ENCODE data around the gene PHYKPL. TPM values are rescaled to one million over a fixed set of nuclear protein-coding genes. Genes with fewer than 3 reads are reported as not detected.
A peak's percentile ranks its signal among the peaks of the same experiment; 100 is the strongest.

PHYKPL gene
- 10 to 100 TPM; 81.7 to 89.7 TPM for total RNA-seq

DNA sequence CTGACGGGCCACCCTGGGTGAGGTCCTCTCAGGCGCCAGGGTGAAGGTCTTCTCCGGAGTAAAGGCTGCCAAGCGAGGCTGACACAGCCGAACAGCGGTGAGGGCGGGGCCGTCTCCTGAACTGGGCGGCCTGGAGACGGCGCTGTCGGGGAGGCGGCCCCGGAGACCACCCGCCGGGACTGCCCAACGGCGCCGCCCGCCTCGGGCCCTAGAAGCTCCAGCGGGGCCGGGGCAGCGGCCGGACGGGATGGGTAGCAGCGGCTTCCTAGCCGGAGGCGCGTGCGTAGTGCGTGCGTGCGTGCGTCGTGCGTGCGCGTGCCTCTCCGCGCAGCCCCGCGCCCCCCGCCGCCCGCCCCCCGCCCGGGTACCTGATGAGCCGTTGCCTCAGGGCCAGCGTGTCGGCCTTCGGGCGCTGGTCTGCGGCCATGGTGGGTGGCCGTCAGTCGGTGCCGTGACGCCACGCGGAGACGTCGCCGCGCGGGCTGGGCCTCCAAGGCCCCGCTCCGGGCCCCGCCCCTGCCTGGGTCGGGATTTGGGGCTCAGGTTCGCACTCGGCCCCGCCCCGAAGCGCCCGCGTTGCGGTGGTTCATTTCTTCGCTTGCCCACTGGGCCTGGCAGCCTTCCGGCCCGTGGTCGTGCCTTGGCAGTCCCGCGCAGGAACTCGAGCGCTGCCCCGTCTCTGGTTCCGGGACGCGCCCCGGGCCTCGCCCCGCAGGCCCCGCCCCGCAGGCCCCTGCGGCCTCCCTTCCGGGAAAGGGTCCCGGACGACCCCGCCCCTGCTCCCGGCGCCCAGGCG is at the start of gene PHYKPL:
TSS of gene PHYKPL (minus strand) at position 679 of the 796 bp plus-strand sequence. CDS start at position 427, 252 bp downstream.
- ATAC-seq (replicated peaks in 1 of 2) (peak; percentile 78 to 79), DNase-seq (peak; percentile 83 to 84)
- Mint-ChIP-seq H3K36me3 (ENCODE audit: insufficient read depth in 2 of 2) (peaks cover 20 to 23% of the 10 kb centered on the region in 2 donors), H3K27me3 (ENCODE audit: low read depth) (no peaks in the 10 kb centered on the region), H3K27ac (peak within 1 kb of the TSS; percentile 84), H3K9me3 (no peaks in the 10 kb centered on the region), H3K4me1 (ENCODE audit: low read depth) (peaks cover 63% of the 10 kb centered on the region), H3K4me3 (peak within 1 kb of the TSS; percentile 89)

DNA sequence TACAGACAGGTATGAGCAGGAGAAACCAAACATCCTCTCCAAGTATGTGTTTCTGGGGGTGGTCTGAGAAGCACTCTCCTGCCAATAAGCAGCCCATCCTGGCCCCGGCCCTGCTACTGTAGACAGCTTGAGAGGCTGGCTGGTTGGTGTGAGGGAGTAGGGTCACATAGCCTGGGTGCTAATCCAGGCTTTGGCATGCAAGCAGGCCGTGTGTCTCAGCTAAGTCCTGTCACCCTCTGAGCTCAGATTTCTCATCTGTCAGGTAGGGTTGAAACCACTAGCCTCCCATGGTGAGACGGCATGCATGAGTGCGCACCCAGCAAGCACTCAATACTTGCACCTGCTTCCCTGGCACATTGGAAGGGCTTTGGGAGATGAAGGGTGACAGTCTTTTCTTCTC is 49.8 kb upstream of the PHYKPL start:
- no peak for DNase-seq
- H3K27ac Mint-ChIP-seq = no peak overlapping the region
- H3K27me3 Mint-ChIP-seq (ENCODE audit: low read depth) = peaks cover 10% of the 10 kb centered on the region
- H3K36me3 Mint-ChIP-seq (ENCODE audit: insufficient read depth in 2 of 2) = peaks cover 0 to 9% of the 10 kb centered on the region in 2 donors
- H3K9me3 Mint-ChIP-seq = peaks cover 7 to 11% of the 10 kb centered on the region in 2 donors
- ATAC-seq (replicated peaks in 1 of 2) = no peak
- peaks cover 5% of the 10 kb centered on the region for H3K4me1 Mint-ChIP-seq (ENCODE audit: low read depth)
- H3K4me3 Mint-ChIP-seq = no peak overlapping the region

DNA sequence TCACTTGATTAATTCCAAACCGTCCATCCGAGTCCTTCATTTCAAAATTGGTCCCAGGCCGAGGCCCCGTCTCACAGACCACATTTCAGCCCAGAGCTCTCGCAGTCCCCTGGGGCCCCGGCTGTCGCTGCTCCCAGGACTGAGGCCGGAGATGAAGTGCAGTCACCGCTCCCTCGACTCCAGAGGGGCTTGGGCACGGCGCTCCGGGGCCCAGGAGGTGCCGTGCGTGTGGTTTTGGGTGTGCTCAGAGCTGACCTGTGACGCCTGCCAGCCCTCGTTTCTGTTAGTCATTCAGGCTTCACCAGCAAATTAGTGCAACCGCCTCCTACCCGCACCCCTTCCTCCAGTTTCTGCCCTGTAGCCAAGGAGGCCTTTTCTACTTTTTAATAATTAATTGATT is 48.7 kb upstream of the PHYKPL start:
- ATAC-seq (replicated peaks in 1 of 2) (no peak), DNase-seq (no peak)
- Mint-ChIP-seq H3K4me1 (ENCODE audit: low read depth) (peaks cover 5% of the 10 kb centered on the region), H3K27ac (no peak overlapping the region), H3K36me3 (ENCODE audit: insufficient read depth in 2 of 2) (peaks cover 0 to 9% of the 10 kb centered on the region in 2 donors), H3K9me3 (peaks cover 7 to 11% of the 10 kb centered on the region in 2 donors), H3K27me3 (ENCODE audit: low read depth) (peaks cover 10% of the 10 kb centered on the region), H3K4me3 (no peak overlapping the region)

DNA sequence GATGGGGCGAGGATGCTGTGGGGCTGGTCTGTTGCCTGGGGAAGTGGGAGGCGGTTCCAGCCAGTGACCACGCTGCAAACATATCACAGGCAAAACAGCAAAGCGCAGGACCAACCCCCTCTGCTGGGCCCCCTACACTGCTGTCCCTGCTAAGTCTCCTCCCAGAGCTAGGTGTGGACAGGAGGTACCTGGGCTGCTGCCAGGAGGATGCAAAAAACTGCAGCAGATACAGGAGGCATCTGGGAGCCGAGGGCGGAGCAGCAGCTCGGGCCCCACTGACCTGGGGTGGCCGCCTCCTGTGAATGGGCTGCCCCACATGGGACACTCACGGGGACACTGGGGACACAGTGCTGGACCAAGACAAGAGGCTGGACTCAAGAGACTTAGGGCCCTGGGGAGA is 48.0 kb upstream of the PHYKPL start:
- Mint-ChIP-seq H3K36me3 (ENCODE audit: insufficient read depth in 2 of 2) (peaks cover 0 to 9% of the 10 kb centered on the region in 2 donors), H3K4me1 (ENCODE audit: low read depth) (peaks cover 5% of the 10 kb centered on the region), H3K27ac (no peak overlapping the region), H3K4me3 (no peak overlapping the region), H3K27me3 (ENCODE audit: low read depth) (peaks cover 10% of the 10 kb centered on the region), H3K9me3 (peaks cover 7 to 11% of the 10 kb centered on the region in 2 donors)
- DNase-seq (no peak), ATAC-seq (replicated peaks in 1 of 2) (no peak)

DNA sequence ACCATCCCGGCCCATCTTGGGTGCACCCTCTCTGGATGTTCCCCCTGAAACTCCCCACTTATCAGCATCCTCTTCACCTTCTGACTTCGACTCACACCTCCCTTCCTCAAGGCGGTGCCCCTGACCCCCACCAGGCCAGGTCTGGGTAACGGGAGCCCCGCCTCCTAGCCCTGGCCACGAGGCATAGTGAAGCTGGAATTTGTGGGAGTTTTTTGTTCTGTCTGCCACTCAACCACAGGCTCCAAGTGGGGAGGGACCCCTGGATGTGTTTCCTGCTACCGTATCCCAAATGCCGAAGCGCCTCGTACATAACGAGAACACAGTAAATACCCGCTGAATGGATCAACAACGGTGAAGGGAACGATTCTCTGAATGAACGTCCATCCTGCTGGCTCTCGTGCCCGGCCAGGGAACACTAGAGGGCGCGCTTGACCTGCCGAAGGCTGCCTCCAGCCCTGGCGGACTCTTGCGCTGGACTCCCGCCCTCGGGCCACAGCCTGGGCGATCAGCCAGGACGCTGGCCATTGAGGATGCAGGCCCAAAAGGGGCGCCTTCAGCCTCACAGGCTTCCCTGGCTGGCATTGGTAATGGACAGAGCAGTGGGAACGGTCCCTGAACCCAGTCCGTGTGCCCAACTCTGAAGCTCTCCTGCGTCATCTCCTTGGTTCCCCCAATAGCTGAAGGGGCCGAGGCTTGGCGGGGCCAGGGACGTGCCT is 47.3 kb upstream of the PHYKPL start:
- ATAC-seq (replicated peaks in 1 of 2) (peak; percentile 73 to 77), DNase-seq (peak; percentile 76 to 77)
- H3K4me1 Mint-ChIP-seq (ENCODE audit: low read depth) = peaks cover 5% of the 10 kb centered on the region
- H3K4me3 Mint-ChIP-seq = no peak overlapping the region
- peaks cover 7 to 11% of the 10 kb centered on the region in 2 donors for H3K9me3 Mint-ChIP-seq
- peaks cover 10% of the 10 kb centered on the region for H3K27me3 Mint-ChIP-seq (ENCODE audit: low read depth)
- H3K27ac Mint-ChIP-seq = no peak overlapping the region
- peaks cover 0 to 9% of the 10 kb centered on the region in 2 donors for H3K36me3 Mint-ChIP-seq (ENCODE audit: insufficient read depth in 2 of 2)

DNA sequence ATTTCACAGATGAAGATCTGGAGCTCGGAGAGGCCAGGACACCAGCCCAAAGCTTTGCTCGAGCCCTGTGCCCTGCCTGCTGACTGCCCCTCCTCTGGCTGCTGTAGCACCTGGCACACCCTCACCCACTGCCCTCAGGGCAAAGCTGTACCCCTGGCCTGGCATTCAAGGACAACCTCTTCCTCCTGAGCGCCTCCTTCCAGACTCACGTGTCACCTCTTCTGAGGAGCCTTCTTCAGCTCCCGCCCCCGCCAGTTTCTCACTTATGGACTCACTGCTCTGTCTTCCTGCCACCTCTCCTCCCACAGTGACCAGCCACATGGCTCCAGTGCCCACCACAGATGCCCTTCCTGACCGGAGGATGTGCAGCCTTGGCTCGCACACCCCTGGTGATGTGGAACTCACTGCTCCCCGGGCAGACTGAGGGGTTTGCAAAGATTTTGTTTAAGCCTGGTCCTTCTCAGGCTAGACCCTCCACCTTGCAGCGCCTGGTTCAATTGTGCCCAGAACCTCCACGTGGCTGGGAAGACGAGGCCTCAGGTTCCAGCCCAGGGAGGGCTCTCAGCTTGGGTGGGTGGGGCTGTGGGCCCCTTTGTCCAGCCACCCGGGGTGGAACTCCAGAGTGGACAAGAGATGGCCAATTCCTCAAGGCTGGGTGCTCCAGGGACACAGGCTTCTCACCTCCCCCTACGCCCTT is 46.6 kb upstream of the PHYKPL start:
- DNase-seq (no peak), ATAC-seq (replicated peaks in 1 of 2) (no peak)
- no peak overlapping the region for H3K27ac Mint-ChIP-seq

DNA sequence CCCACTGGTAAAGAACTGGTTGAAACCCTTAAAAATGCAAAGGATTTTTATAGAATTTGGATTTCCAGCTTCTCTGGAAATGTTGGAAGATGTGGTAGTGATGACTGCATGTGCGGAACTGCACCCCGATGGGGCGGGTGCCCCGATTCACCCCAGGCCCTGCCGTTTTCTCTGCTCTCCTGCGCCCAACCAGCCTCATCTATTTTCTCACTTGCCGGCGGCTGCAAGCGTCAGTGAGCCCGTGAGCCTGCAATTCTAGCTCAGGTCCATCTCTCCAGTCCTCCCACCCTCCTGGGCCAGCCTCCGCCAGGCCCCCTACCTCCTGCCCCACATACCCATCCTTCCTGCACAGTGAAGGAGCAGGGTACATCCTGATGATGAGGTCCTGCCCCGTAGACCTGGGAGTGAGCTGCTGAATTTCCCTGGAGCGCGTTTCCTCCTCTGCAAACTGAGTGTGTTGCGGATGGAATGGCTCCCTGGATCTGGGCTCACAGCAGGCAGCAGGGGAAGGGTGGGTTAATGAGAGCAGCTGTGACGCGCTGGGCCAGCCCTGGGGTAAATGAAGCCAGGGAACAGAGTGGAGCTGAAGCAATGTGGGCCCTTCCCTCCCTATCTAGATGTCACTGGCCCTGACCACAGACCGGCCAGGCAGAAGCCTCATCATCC is 45.9 kb upstream of the PHYKPL start:
- DNase-seq (no peak), ATAC-seq (replicated peaks in 1 of 2) (no peak)
- Mint-ChIP-seq H3K36me3 (ENCODE audit: insufficient read depth in 2 of 2) (peaks cover 0 to 4% of the 10 kb centered on the region in 2 donors), H3K4me1 (ENCODE audit: low read depth) (peaks cover 5% of the 10 kb centered on the region), H3K4me3 (no peak overlapping the region), H3K27ac (no peak overlapping the region), H3K9me3 (peaks cover 4% of the 10 kb centered on the region in 2 donors), H3K27me3 (ENCODE audit: low read depth) (peaks cover 10% of the 10 kb centered on the region)

More for the DNA sequence above, 46.6 kb upstream of the PHYKPL start:
- Mint-ChIP-seq H3K4me3 (no peak overlapping the region), H3K9me3 (peaks cover 7 to 11% of the 10 kb centered on the region in 2 donors), H3K4me1 (ENCODE audit: low read depth) (peaks cover 5% of the 10 kb centered on the region), H3K36me3 (ENCODE audit: insufficient read depth in 2 of 2) (peaks cover 0 to 9% of the 10 kb centered on the region in 2 donors), H3K27me3 (ENCODE audit: low read depth) (peaks cover 10% of the 10 kb centered on the region)

DNA sequence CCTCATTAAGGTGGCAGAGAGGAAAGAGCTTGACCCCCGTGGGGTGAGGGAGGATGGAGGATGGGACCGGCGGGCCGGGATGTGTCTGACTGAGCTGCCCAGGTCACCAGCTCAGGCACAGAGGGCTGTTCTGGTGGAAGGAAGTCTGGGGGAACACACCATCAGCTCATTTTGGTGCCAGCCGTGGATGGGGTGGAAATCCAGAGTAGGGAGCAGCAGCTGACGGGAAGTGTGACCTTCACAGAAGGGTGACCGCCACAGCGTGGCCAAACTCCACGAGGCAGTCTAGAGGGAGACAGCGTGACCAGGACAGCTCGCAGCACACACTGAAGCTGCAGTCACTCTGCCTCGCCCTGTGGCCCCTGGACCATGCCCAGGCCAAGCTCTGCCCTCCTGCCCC is 45.3 kb upstream of the PHYKPL start:
- DNase-seq = no peak
- Mint-ChIP-seq H3K4me3 (no peak overlapping the region), H3K27ac (no peak overlapping the region), H3K27me3 (ENCODE audit: low read depth) (peaks cover 10% of the 10 kb centered on the region), H3K36me3 (ENCODE audit: insufficient read depth in 2 of 2) (no peaks in the 10 kb centered on the region), H3K4me1 (ENCODE audit: low read depth) (peaks cover 5% of the 10 kb centered on the region), H3K9me3 (no peaks in the 10 kb centered on the region)
- no peak for ATAC-seq (replicated peaks in 1 of 2)

DNA sequence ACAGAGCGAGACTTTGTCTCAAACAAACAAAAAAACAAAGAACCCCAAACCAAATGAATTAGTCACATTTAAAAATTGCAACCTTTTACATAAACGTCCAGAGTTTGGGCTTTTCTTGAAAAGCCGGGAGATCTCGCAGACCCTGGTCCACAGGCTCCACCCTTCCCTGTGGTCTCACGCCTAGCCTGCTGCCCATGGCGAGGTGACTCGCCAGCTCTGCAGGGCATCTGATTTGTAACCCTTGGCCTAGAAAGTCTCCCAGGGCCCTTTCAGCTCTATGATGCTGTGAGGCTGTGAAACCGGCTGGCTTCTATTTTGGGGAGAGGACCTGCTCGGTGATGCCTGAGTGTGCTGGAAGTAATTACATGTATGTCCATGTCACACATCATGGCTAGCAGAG is 44.7 kb upstream of the PHYKPL start:
- peaks cover 5% of the 10 kb centered on the region for H3K4me1 Mint-ChIP-seq (ENCODE audit: low read depth)
- H3K9me3 Mint-ChIP-seq = no peaks in the 10 kb centered on the region
- H3K4me3 Mint-ChIP-seq = no peak overlapping the region
- ATAC-seq (replicated peaks in 1 of 2) (no peak), DNase-seq (no peak)
- no peaks in the 10 kb centered on the region for H3K36me3 Mint-ChIP-seq (ENCODE audit: insufficient read depth in 2 of 2)
- no peak overlapping the region for H3K27ac Mint-ChIP-seq
- H3K27me3 Mint-ChIP-seq (ENCODE audit: low read depth) = peaks cover 10% of the 10 kb centered on the region

DNA sequence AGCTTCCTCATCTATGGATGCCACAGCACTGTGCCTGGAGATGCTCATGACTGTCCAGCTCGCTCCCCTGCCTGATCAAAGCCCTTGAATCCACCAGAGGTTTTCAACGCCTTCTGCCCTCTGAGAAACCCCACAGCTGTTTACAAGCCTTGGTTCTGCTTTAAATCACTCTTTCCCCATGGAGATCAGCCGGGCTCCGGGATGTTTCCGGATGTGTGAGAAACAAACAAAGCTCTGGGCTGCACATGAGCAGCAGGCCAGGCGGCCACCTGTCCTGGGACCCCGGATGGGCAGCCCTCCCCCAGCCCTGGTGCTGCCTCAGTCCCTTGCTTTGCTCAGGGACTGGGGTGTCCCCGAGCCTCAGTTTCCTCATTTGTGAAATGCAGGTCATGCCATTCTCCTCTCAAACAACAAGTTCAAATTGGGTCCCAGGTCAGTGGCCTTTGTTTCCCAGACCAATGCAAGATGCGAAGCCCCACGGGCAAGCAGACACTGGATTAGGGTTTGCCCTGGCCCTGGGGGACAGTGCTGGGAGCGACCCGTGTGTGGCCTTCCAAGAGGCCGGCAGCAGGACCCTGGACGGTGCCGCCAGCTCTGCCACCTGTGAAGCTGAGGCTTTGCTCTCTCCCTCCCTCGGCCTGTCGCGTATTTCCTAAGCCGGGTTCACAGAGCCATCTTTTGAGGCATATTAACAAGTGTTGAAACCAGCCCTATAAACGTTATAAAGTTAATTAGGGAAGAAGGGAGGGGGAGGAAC is 42.4 kb upstream of the PHYKPL start:
- Mint-ChIP-seq H3K4me3 (no peak overlapping the region), H3K4me1 (ENCODE audit: low read depth) (peaks cover 4% of the 10 kb centered on the region), H3K27me3 (ENCODE audit: low read depth) (peaks cover 4% of the 10 kb centered on the region), H3K36me3 (ENCODE audit: insufficient read depth in 2 of 2) (no peaks in the 10 kb centered on the region), H3K27ac (no peak overlapping the region), H3K9me3 (no peaks in the 10 kb centered on the region)
- DNase-seq = no peak
- ATAC-seq (replicated peaks in 1 of 2) = no peak

DNA sequence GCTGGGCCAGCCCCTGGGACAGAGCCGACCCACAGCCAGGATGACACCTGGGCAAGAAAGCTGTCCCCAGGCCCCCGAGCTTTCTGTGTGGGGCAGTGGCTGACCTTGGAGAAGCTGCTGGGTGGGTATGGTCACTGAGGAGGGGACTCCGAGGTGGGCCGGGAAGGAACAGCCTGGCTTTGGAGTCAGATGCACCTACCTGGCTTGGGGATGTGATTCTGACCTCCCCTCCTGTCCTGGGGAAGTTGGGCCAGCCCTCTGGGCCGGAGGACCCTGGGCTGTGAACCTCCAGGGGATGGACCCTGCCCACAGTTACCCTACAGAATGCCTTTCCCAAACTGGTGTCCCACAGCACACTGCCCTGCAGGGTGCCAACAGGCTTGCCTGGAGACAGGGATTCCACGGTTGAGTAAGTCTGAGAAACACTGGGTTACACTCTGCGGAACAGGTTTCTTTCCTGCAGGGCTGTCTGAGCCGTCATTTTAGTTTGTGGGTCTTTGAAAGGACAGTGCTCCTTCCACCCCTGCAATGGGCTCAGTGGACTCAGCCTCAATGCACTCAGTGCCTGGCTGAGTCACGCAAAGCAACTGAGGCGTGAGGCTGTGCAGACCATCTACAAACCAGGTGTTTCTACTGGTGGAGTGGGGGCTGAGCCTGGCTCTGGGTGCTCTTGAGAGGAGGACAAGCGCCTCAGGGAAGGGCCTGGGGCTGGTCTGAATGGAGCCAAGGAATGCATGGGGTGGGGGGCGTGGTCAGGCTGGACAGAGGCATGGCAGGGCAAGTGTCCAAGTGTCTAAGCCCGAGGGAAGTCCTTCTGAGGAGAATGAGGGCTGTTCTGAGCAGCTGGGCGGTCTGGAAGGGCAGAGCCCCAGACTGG is 41.3 kb upstream of the PHYKPL start:
- Mint-ChIP-seq H3K27me3 (ENCODE audit: low read depth) (no peaks in the 10 kb centered on the region), H3K4me1 (ENCODE audit: low read depth) (no peaks in the 10 kb centered on the region), H3K27ac (no peak overlapping the region), H3K36me3 (ENCODE audit: insufficient read depth in 2 of 2) (no peaks in the 10 kb centered on the region), H3K4me3 (no peak overlapping the region), H3K9me3 (no peaks in the 10 kb centered on the region)
- no peak for DNase-seq
- no peak for ATAC-seq (replicated peaks in 1 of 2)
